Activated CD8-positive, alpha-beta memory T cell treated with anti-CD3 and anti-CD28 coated beads, Interleukin-2, amount 50 U/mL, for 4 hours (primary cell): ENCODE measurements around the gene RASGRF2.
"Not testable (repeated sequence)": the region's sequence is repeated elsewhere in the genome, so short reads cannot be mapped to it uniquely, and the experiment has no call there.

Experiments used
- DNase-seq: peaks from one replicate; pipeline ENCODE4 v3.0.0-alpha.2; 2020

Gene RASGRF2

GRCh38 chr5:81247441-81247972 lies 287.3 kb downstream of the RASGRF2 start:
- DNase-seq, result no peak

GRCh38 chr5:81249240-81249639 lies 289.1 kb downstream of the RASGRF2 start:
- DNase-seq, result no peak

DNA sequence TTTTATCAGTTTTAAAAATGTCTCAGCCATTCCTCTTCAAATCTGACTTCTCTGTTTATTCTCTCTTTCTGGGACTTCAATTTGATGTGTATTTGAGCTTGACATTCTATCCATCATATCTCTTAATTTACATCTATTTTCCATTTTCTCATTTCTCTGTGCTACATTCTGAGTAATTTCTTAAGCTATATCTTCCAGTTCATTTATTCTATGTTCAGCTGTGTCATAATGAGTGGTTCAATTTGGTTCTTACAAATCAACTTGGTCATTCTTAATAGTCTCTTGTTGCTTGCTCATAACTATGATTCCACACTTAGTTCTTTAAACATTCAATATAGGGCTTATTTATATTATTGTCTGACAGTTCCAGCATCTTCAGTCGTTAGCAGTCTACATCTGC lies 289.8 kb downstream of the RASGRF2 start:
- no peak for DNase-seq

DNA sequence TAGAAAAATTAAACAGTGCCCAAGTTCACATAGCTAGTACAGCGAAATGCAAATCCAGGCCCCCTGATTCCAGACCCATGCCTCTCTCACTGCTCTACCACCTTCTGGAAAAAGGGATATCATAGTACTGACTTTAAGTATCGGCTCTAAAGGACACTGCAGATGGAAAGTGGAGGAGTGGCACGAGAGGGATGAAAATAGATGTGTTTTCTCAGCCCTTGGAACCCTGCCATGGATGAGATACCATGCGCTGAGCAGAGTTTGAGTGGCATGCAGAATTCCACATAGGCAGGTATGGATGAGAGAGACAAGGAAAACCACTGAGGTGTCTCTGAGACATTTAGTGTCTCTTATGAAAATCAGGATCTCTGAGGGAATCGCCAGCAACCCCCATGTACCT lies 291.8 kb downstream of the RASGRF2 start:
- no peak for DNase-seq

DNA sequence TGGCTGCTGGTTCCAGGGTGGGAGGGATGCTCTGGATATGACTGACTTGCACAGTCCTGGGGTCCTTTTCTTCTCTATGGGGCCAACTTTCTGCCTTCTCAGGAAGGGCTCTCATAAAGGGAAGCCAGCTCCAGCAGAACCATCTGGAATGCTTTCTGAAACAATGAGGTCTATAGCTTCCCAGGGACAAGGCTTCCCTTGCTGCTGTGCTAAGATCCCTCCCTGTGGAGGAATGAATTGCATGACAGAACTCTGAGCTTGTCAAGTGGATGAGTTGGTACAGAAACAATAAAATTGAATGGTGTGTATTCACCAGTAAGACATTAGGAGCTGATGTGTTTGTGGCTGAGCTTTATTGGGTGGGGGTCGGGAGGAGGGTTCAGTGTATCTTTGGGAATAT lies 292.7 kb downstream of the RASGRF2 start:
- no peak for DNase-seq

- DNase-seq, result no peak
These were observed 293.7 kb downstream of the RASGRF2 start for GRCh38 chr5:81253875-81254274.

DNA sequence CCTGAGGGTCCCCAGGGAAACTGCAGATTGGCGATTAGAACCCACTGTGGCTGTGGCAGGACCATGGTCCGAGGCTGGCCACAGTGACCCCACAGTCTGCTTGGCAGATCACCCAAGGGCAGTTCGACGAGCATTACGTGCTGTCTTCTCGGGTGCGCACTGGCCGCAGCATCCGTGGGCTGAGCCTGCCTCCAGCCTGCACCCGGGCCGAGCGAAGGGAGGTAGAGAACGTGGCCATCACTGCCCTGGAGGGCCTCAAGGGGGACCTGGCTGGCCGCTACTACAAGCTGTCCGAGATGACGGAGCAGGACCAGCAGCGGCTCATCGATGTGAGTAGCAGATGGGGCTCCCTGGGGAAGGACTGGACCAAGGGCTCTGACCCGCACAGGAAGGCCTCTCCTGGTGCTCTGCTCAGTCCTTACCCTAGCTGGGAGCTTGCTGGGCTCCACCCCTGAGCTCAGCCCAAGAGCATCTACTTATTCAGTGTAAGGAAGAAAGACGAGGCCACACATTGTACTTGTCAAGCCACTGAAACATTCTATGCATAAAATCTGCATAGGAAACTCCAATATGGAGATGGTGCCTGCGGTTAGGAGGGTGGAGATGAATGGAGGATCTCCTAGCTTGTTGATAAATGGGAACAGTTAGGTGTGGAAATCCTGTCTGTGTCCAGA lies 294.9 kb downstream of the RASGRF2 start:
- DNase-seq, result no peak

DNA sequence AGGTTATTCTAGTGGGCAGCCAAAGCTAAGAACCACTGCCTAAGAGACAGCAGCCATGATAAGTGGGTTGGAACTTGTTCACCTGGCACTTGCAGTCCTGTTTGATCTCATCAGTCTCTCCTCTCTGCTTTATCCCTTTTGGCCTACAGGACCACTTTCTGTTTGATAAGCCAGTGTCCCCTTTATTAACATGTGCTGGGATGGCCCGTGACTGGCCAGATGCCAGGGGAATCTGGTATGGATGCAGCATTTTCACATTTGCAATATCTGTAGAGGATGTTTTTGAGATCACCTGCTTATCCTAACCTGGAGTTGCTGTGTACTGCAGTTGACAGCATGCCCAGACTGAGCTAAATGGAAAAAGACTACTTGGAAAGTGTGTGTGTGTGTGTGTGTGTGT lies 296.6 kb downstream of the RASGRF2 start:
- no peak for DNase-seq

DNA sequence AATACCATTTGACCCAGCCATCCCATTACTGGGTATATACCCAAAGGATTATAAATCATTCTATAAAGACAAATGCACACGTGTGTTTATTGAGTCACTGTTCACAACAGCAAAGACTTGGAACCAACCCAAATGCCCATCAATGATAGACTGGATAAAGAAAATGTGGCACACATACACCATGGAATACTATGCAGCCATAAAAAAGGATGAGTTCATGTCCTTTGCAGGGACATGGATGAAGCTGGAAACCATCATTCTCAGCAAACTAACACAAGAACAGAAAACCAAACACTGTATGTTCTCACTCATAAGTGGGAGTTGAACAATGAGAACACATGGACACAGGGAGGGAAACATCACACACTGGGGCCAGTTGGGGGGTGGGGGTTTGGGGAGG lies 302.6 kb downstream of the RASGRF2 start:
- DNase-seq, result not testable (repeated sequence)

- no peak for DNase-seq
These were observed 304.9 kb downstream of the RASGRF2 start for GRCh38 chr5:81265101-81265500.

GRCh38 chr5:81268521-81269196 lies 308.5 kb downstream of the RASGRF2 start:
- DNase-seq, result no peak

DNA sequence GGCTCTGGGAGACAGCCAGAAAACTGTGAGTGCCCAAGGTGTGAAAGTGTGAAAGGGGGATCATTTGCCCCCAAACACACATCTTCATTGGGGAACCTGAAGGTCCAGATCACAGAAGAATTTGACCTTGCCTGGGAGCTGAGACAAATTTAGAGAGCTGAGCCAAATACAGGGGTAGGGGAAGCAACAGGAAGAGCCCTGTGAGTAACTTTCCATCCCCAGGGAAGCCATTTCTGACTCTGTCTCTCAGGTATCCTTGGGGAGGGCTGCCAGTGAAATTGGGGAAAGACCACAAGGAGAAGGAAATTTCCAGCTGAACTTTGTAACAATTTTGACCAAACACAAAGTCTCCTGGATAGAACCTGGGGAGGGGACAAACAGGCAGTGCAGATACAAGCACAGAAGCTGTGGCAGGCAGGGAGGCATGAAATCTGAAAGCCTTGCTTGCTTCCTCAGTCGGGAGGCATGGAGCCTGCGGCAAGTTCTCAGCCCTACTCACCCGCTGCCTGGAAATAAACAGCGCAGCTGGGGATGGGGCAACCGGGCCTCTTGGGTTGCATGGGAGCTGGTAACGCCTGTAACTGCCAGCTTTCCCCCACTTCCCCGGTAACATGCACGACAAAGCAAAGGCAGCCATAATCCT lies 309.7 kb downstream of the RASGRF2 start:
- no peak for DNase-seq

DNA sequence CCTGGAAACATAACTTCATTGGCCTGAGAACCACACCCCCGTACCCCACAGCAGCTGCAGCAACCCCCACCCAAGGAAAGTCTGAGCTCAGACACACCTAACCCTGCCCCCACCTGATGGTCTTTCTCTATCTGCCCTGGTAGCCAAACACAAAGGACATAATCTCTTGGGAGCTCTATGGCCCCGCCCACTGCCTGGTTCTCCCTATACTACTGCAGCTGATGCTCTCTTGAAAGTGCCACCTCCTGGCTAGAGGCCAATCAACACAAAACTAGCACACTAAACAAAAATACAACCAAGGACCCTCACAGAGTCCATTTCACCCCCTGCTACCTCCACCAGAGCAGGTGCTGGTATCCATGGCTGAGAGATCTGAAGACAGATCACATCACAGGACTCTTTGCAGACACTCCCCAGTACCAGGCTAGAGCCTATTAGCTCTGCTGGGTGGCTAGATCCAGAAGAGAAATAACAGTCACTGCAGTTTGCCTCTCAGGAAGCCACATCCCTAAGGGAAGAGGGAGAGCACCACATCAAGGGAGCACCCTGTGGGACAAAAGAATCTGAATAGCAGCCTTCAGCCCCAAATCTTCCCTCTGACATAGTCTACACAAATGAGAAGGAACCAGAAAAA lies 310.3 kb downstream of the RASGRF2 start:
- DNase-seq, result not testable (repeated sequence)
